NT2/D1 (cell line): ENCODE results near the gene DUSP22.

Source experiments
- SUZ12 ChIP-seq: IDR thresholded peaks from 2 replicates; pipeline ENCODE4 v1.6.1; 2011; ENCODE audit not compliant: insufficient read length, insufficient read depth; ENCODE audit errors: extremely low read depth
- YY1 ChIP-seq: IDR thresholded peaks from 2 replicates; pipeline ENCODE4 v1.6.1; 2011; ENCODE audit not compliant: insufficient read length, insufficient read depth
- ZNF274 ChIP-seq: IDR thresholded peaks from 2 replicates; pipeline ENCODE4 v1.6.1; 2011; ENCODE audit warnings: mild to moderate bottlenecking, low read depth, low read length

DNA sequence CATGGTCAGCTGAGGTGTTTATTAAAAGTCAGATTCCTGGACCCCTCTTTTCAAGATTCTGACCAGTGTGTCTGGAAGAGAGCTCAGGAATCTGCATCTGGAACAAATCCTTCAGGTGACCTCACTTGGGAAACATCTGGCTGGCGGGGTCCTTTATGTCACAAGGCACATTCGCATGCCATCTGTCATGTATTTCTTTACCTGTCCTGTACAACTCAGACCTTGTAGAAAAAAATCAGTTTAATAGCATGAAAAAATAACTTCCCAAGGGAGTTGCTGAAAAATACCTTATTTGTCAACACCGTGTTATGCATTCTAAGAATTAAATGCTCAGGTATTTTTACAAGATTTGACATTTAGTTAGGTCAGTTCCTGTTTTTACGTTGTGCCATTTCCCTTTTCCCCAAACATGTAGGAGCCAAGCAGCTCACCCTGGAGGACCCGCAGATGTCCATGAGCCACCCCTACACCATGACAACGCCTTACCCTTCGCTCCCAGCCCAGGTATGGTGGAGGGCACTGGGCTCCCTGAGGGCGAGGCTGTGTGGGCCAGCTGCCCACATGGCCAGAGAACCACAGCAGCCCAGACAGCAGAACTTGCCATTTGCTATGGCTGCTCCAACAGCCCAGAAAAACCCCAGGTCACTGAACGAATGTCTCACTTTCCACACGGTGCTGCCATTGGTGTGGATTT, 103.3 kb downstream of the DUSP22 start:
- TF ChIP-seq YY1 (no peak), ZNF274 (no peak), SUZ12 (no peak)
